ENCODE results near the gene NRG2. TPM values are rescaled to one million over a fixed set of nuclear protein-coding genes. Genes with fewer than 3 reads are reported as not detected.

The NRG2 gene
- polyA plus RNA-seq, 2 of the 4 experiments (the other 2 are of a cell fraction): 1.0 to 1.1 TPM

DNA sequence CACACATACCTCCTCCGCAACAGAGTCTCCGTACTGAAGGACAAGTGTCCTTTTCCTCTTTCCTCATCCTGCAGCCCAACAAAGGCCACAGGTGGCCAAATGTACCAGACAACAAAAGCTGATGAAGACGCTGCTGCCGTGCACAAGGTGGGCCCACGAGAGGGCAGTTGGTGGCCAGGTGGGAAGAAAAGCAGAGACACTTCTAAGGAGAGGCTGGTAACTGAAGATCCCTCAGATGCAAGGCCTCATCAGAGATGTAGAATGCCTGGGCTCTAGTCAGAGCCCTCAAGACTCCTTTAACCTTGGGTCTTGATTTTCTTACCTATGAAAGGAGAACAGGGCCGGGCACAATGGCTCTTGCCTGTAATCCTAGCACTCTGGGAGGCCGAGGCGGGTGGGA is 75.7 kb downstream of the NRG2 start:
- ChIA-PET CTCF (interaction anchor here (1.2 to 11.2 kb wide), 18 partner anchors 10 to 194 kb away, joined by 3 to 361 read pairs (median 20); partner anchors contain the start of gene PSD2), POLR2A (no interaction called here)
- Histone ChIP-seq H3K4me3 (no peak overlapping the region), H3K27ac (no peak overlapping the region), H3K9me3 (no peaks in the 10 kb centered on the region), H3K4me2 (no peak overlapping the region), H3K4me1 (no peaks in the 10 kb centered on the region)
- FAIRE-seq (no peak), DNase-seq (ENCODE audit: low read depth in 1 of 2, low spot score in 1 of 2) (no peak), ATAC-seq (no peak)
- WGBS (ENCODE audit: missing lambda C conversion rate): 76% methylated on average over 7 of the region's 8 CpGs
- no peak for TF ChIP-seq NFE2L2 (conservative IDR thresholded peaks at IDR 0.05; ENCODE audit: low read length)
- TF ChIP-seq CBX8 (IDR thresholded peaks at IDR 0.05): no peak
- TF ChIP-seq FOSB (CRISPR knock-in tag; IDR thresholded peaks at IDR 0.05): no peak
- TF ChIP-seq HOXB5 (CRISPR knock-in tag; IDR thresholded peaks at IDR 0.05): no peak

DNA sequence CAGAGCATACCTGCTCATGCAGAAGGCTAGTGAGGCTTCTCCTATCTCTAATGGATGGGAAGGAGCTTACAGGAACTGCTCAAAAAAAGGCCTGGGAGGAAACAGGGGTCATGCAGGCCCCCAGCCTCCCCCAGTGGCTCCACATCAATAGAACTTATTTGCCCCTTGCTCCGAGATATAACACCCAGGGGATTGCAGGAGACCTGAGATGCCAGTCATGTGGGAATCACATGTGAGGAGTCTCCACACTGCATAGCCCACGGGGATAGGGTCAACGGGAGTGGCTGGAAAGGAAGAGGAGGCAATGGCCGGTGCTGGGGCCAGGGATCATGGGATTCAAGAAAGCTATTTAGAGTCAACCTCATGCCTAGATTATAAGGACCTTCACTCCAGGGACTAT is 76.2 kb downstream of the NRG2 start:
- no peaks in the 10 kb centered on the region for H3K4me1 ChIP-seq
- CTCF ChIA-PET: interaction anchor here (0.7 to 11.2 kb wide), 9 partner anchors 9 to 201 kb away, joined by 3 to 361 read pairs (median 48); partner anchors contain the start of gene NRG2
- no peaks in the 10 kb centered on the region for H3K9me3 ChIP-seq
- H3K4me3 ChIP-seq: no peak overlapping the region
- POLR2A ChIA-PET: no interaction called here
- DNase-seq (ENCODE audit: low read depth in 1 of 2, low spot score in 1 of 2) (no peak), FAIRE-seq (no peak), ATAC-seq (no peak)
- H3K27ac ChIP-seq: no peak overlapping the region
- no peak for TF ChIP-seq HEYL (CRISPR knock-in tag; IDR thresholded peaks at IDR 0.05)
- TF ChIP-seq RAD21 (conservative IDR thresholded peaks at IDR 0.05 in 1 of 2, IDR thresholded peaks at IDR 0.05 in 1 of 2): no peak
- no peak for TF ChIP-seq JUNB (IDR thresholded peaks at IDR 0.05)
- TF ChIP-seq RNF2 (IDR thresholded peaks at IDR 0.05; ENCODE audit: borderline replicate concordance, low read depth): no peak
- no peak for TF ChIP-seq BCL3 (IDR thresholded peaks at IDR 0.05)
- TF ChIP-seq, protein P1, sequence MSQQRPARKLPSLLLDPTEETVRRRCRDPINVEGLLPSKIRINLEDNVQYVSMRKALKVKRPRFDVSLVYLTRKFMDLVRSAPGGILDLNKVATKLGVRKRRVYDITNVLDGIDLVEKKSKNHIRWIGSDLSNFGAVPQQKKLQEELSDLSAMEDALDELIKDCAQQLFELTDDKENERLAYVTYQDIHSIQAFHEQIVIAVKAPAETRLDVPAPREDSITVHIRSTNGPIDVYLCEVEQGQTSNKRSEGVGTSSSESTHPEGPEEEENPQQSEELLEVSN (IDR thresholded peaks at IDR 0.05; ENCODE audit: borderline replicate concordance, low read depth): no peak
- WGBS (ENCODE audit: missing lambda C conversion rate): 72% methylated on average over 4 of the region's 4 CpGs
- H3K4me2 ChIP-seq: no peak overlapping the region

DNA sequence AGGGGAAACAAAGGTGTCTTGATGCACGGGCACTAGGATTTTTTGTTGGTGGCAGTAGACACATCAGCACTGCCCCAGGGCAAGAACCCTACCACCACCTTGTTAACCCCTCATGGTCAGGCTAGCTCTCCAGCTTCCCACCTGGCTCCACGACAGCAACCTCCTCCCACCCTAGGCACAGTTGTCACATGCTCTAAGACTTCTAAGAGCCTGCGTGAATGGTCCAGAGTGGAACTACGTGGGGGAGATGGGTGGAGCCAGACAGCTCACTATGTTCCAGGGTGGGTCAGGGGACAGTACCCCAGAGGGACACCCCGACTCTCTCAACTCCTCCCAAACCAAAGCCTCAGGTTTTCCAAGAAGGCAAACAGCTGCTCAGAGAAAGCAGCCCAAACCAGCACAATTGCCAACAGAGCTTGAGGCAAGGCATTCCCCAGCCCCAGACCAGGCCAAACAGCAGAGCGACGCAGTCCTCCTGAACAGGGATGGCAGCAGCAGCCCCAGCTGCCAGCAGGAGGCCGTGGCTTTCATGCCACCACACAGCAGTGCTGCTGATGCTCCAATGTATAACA is 78.0 kb downstream of the NRG2 start:
- TF ChIP-seq FOSL2 (IDR thresholded peaks at IDR 0.05) (no peak), FOSL2 (CRISPR knock-in tag; IDR thresholded peaks at IDR 0.05) (no peak), CBX8 (IDR thresholded peaks at IDR 0.05) (no peak), POLR2A (IDR thresholded peaks at IDR 0.05; ENCODE audit: low read length) (no peak), PHF8 (IDR thresholded peaks at IDR 0.05; ENCODE audit: borderline replicate concordance, low read depth) (no peak), MAZ (IDR thresholded peaks at IDR 0.05; ENCODE audit: borderline replicate concordance, low read depth, low read length) (no peak), JUN (IDR thresholded peaks at IDR 0.05) (no peak), ZSCAN20 (CRISPR knock-in tag; IDR thresholded peaks at IDR 0.05) (no peak), ZC3H11A (IDR thresholded peaks at IDR 0.05) (no peak), NFE2L2 (conservative IDR thresholded peaks at IDR 0.05; ENCODE audit: low read length) (no peak), SREBF2 (IDR thresholded peaks at IDR 0.05) (no peak), CHD2 (IDR thresholded peaks at IDR 0.05; ENCODE audit: low read length, partially characterized antibody) (no peak), ZFP36 (IDR thresholded peaks at IDR 0.05; ENCODE audit: borderline replicate concordance, partially characterized antibody) (no peak), TP53 (CRISPR knock-in tag; IDR thresholded peaks at IDR 0.05) (no peak), FOXS1 (CRISPR knock-in tag; IDR thresholded peaks at IDR 0.05) (no peak), HES2 (IDR thresholded peaks at IDR 0.05) (no peak), CBX2 (IDR thresholded peaks at IDR 0.05; ENCODE audit: borderline replicate concordance, low read depth) (no peak), NR3C1 (IDR thresholded peaks at IDR 0.05) (no peak), HEYL (CRISPR knock-in tag; IDR thresholded peaks at IDR 0.05) (no peak)
- Histone ChIP-seq H3K9me3 (no peaks in the 10 kb centered on the region), H3K4me2 (no peak overlapping the region), H3K4me3 (no peak overlapping the region), H3K27ac (no peak overlapping the region), H3K4me1 (no peaks in the 10 kb centered on the region)
- 48% methylated on average over 5 of the region's 8 CpGs for WGBS (ENCODE audit: missing lambda C conversion rate)
- DNase-seq (ENCODE audit: low read depth in 1 of 2, low spot score in 1 of 2) (no peak), ATAC-seq (no peak), FAIRE-seq (no peak)
- CTCF ChIA-PET: interaction anchor here (0.9 to 11.2 kb wide), 6 partner anchors 8 to 189 kb away, joined by 3 to 361 read pairs (median 8); no protein-coding TSS in a partner anchor
- POLR2A ChIA-PET: no interaction called here

Data from A549 (cell line).